ENCODE measurements around the gene IER5. TPM values are rescaled to one million over a fixed set of nuclear protein-coding genes. Genes with fewer than 3 reads are reported as not detected.

The IER5 gene
- total RNA-seq, 1 experiment from 2014 or later: 20.3 TPM

DNA sequence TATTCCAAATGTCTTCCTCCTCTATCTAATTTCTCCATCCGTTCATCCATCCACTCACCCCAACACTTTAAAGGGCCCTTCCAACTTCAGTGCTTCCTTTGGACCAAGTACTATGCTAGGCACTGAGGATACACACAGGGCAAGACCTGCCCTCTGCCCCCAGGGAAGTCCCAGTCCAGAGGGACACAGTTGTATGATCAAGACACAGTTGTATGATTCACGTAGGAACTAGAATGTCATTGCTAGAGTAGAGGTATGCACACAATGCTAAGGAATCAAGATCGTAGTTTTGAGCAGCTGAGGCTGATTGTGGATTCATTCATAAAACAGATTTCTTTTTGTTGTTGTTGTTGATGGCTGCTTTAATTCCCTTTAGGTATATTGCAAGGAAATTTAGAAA is 11.6 kb upstream of the IER5 start:
- no peak for DNase-seq (ENCODE audit: low read depth)

- DNase-seq (ENCODE audit: low read depth): peak; percentile 38
Measured at GRCh38 chr1:181077576-181078242, 10.8 kb upstream of the IER5 start.

DNA sequence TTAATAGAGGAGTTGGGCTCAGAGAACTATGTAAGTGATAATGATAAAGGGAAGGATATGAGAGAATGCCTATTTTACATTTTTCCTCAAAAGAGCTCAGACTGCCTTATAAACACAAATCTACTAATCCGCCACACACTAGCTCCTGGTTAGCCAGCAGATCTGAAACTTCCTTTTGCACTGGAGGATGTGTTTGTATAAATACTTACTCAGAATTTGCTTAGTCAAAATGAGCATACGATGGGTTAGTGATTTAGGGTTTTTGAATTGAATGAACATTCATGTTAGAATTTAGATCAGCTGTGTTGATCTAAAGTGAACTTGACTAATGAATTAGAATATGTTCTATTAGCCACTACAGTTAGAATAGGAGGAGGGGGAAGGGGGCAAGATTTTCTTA is 9.1 kb upstream of the IER5 start:
- no peak for DNase-seq (ENCODE audit: low read depth)

GRCh38 chr1:181079920-181080319 is 8.6 kb upstream of the IER5 start:
- no peak for DNase-seq (ENCODE audit: low read depth)

DNA sequence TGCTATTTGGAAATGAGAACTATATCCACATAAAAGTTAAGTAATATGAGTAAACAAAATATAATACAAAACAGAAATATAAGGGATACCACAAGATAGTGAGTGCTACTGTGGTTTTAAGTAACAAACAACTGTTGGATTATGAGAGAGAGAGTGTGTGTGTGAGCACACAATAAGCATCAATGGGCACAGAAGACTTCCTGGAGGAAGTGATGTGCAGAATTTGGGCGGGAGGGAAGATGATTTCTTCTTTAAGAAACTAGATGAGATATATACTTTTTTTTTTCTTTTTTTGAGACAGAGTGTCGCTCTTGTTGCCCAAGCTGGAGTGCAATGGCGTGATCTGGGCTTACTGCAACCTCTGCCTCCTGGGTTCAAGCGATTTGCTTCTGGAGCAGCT is 7.9 kb upstream of the IER5 start:
- DNase-seq (ENCODE audit: low read depth): no peak

- no peak for DNase-seq (ENCODE audit: low read depth)
Measured at GRCh38 chr1:181081395-181081794, 7.1 kb upstream of the IER5 start.

- DNase-seq (ENCODE audit: low read depth): peak; percentile 57
Measured at GRCh38 chr1:181083842-181084605, 4.5 kb upstream of the IER5 start.

GRCh38 chr1:181084606-181084969 is 3.9 kb upstream of the IER5 start:
- no peak for DNase-seq (ENCODE audit: low read depth)

DNA sequence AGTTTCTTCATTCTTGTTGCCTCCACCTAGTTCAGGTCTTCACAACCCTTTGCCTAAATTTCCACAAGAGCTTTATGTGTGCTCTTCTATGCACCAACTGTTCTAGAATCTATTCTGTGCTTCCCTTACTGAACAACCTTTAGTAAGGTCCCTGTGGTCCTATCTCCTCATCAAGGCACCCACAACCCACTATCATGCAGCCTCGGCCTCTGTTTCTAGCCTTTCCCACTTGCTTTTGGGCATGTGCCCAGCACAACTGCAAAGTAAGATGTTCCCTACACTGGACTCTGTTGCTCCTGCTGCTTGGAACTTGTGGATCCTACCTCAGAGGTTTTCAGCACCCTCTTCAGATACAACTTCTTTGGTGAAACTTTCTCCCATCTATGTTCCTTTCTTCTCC is 2.4 kb upstream of the IER5 start:
- no peak for DNase-seq (ENCODE audit: low read depth)

DNA sequence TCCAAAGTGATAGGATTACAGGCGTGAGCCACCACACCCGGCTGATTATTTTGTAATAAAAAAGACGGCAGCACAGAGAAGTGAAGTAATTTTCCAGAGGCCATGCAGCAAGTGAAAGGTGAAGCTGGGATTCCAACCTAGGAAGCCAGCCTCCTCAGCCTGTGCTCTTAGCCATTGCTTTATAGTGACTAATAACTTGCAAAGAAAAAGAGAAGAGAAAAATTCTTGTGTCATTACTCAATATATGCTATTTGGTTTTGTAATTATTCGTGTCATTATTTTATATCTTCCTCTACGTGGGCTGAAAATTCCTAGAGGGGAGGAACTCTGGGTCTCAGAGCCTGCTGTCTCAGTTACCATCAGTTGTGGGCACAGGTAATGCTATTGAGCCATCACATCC is 1.6 kb upstream of the IER5 start:
- peak; percentile 46 for DNase-seq (ENCODE audit: low read depth)

- DNase-seq (ENCODE audit: low read depth): no peak
Measured at GRCh38 chr1:181087400-181087901, 1.0 kb upstream of the IER5 start.

GRCh38 chr1:181089017-181089675 is 646 bp downstream of the IER5 start:
- DNase-seq (ENCODE audit: low read depth): peak; percentile 45

GRCh38 chr1:181089676-181090544 is 1.4 kb downstream of the IER5 start:
- DNase-seq (ENCODE audit: low read depth): peak; percentile 75

DNA sequence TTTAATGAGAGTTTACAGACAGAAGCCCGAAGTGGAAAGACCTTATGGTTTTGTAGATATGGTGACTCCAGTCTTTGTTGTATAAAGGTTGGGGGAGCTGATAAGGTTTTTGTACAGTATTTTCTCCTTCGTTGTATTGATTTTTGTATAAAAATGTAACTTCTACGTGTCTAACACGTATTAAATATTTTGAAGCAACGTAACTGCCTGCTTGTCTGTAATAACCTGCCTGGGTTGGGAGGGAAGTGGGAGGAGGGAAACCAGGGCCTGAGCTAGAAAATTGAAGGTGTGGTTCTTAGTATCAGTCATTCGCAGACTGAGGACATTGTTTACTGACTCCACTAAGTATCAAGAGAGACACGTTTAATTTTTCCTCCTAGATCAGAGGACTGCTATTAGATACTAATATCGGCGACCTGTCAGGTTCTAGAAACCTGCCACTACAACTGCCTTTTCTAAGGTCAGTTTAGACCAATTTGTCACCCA is 2.2 kb downstream of the IER5 start:
- DNase-seq (ENCODE audit: low read depth): no peak

DNA sequence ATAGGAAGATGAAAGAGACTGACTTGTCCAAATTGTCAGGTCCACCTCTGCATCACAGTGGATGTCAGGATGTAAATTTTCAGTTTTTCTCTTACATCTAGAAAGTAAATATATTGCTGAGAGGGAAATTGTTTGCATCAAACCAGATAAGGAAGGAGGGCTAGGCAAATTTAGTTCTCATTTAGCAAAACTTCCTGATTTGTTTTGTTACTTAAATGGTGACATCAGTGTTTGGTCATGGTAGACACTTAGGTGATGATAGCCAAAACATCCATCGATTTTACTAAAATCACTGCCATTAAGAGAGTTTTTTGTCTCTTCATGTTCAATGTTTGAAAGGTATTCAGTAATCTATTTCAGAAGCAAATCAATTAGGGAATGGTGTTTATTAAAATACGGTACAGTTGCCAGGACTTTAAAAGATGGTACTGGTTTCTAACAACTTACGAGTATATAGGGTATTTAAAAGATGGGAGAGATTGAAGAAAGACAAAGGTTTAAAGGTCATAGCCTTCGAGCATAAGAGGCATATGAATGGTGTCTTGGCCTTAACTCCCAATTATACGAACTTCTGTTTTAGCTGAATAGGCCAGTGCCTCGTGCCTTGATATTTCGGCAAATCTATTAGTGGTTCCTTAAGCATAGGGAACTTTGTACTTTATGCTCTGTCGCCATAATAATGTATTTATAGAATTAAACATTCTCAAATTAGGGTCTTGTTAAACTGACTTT is 3.0 kb downstream of the IER5 start:
- no peak for DNase-seq (ENCODE audit: low read depth)

- no peak for DNase-seq (ENCODE audit: low read depth)
Measured at GRCh38 chr1:181092056-181092455, 3.6 kb downstream of the IER5 start.

- no peak for DNase-seq (ENCODE audit: low read depth)
Measured at GRCh38 chr1:181092883-181093458, 4.5 kb downstream of the IER5 start.

DNA sequence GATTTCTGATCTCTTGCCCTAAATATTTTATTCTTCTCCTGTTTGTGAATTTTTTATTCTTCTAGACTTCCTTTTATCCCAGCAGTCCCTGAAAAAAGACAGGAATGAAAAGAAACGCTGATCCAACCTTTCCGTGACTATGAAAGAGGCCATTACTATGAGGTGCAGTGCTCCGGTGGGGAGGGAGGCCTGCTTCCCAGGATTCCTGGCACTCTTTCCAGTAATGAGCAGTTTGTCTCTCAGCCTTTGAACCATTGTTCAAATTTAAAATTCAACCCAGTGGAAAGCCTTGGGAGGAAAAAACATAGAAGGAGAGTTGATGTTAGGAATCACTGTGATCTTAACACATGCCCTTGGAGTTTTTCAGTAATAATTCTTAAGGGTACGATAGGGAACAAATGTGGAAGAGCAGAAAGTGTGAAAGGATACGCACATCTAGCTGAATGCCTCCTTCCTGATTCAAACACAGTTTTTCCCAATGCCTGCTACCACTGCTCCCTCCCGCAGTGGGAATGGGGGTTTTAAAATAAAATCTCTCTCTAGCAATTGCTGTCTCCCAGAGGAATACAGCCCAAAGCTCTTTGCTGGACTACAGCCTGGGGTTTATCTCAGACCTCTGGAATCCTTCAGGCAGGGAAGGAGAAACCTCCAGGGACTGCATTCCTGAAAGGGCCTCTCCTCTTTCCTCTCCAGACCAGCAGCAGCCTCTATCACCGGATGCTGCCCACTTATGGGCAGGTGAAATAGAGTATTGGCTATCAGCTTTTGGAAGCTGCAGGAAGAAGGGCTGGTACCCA is 6.1 kb downstream of the IER5 start:
- DNase-seq (ENCODE audit: low read depth): peak; percentile 72

DNA sequence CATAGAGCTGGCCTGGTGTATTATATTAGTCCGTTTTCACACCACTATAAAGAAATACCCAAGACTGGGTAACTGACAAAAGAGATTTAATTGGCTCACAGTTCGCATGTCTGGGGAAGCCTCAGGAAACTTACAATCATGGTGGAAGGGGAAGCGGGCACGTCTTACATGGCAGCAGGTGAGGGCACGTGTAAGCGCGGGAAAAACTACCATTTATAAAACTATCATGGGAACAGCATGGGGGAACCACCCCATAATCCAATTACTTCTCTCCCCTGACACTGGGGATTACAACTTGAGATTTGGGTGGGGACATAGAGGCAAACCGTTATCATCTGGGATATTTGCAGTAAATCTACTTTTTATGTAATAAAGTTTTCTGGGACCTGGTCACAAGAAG is 6.8 kb downstream of the IER5 start:
- no peak for DNase-seq (ENCODE audit: low read depth)

DNA sequence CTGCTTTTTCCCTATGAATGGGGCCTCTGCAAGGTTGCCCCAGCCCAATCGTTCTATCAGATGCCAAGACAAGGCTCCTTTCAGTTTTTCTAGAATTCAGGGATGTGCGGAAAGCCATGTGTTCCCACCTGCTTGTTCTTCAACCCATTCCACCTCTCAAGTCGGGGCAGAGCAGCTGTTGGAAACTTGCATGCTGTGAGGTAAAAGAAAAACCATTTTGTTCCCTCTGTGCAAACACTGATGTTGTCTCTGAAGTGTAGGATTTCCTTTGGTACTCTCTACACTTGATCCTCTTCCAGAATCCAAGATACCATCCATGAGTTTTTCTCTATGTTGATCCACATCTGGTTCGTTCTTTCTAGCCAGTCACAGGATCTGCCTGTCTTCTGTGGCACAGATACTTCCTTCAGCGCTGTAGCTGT is 7.3 kb downstream of the IER5 start:
- DNase-seq (ENCODE audit: low read depth): no peak
